HG02571 (cell line): ENCODE measurements around the gene ASMT.
"Not testable (repeated sequence)": the region's sequence is repeated elsewhere in the genome, so short reads cannot be mapped to it uniquely, and the experiment has no call there.

Experiments used
- ATAC-seq: cut with Tn5 transposase; IDR thresholded peaks from one replicate; pipeline ENCODE4 v1.9.1; 2021; ENCODE audit warnings: mild to moderate bottlenecking, moderate library complexity; ENCODE audit not compliant: unreplicated experiment

ASMT gene

DNA sequence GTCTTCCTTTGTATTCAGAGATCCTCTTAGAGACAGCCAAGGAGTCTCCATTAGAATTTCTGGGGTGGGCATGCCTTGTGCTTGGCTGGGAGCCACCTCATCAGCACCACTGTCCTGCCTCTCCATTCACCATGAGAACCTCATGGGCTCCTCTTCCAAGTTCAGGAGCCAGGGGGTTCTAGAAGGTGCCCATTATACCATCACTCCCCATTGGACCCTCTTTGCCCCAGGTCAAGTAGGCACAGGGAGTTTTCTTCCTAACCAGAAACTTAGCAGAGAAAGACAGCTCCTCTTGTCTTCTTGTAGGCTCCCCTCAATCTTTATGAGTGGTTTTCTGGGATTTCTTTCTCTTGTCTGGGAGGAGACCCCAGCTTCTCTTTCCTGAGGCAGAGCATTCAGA, 31.1 kb downstream of the ASMT start:
- no peak for ATAC-seq

DNA sequence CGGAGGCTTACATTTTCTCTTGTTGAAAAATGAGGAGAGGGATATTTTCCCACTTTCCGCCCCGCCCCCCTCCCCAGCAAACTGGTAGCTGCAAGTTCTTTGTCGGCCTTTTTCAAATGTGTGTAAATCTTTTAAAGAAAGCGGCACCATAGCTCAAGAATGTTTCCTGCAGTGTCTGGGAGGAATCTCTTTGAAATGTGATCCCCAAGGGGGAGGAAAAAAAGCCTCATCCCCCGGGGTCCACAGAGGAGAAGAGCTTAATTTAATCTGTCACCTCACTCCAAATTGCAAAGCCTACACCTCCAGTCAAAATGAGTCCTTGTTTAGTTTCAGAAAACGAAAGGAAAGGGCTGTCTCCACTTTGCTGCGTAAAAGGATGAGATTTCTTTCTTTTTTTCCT, 34.8 kb downstream of the ASMT start:
- ATAC-seq = no peak

DNA sequence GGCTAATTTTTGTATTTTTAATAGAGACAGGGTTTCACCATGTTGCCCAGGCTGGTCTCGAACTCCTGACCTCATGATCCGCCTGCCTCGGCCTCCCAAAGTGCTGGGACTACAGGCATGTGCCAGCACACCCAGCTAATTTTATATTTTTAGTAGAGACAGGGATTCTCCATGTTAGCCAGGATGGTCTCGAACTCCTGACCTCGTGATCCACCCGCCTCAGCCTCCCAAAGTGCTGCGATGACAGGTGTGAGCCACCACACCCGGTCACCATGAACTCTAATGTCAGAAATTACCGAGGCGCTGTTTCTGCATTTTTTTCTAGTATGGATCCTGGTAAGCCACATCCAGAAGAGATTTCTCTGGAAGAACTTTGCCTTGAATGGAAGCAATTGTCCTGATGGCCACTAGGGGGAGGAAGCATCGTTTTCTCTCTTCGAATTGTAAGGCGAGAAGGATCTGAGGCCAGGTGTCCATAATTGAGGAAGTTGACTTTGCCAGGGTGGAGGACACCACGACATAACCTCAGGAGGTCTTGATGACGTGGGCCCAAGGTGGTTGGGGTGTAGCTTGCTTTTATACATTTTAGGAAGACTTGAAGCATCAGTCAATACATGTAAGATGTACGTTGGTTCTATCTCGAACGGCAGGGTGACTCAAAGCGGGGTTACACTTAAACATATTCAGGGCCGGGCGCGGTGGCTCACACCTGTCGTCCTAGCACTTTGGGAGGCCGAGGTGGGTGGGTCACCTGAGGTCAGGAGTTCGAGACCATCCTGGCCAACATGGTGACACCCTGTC, 37.4 kb downstream of the ASMT start:
- ATAC-seq = not testable (repeated sequence)

- no peak for ATAC-seq
Observed at GRCh38 chrX:1656379-1656778, 41.5 kb downstream of the ASMT start.

- peak; percentile 33 for ATAC-seq
Observed at GRCh38 chrX:1657367-1658070, 42.7 kb downstream of the ASMT start.

DNA sequence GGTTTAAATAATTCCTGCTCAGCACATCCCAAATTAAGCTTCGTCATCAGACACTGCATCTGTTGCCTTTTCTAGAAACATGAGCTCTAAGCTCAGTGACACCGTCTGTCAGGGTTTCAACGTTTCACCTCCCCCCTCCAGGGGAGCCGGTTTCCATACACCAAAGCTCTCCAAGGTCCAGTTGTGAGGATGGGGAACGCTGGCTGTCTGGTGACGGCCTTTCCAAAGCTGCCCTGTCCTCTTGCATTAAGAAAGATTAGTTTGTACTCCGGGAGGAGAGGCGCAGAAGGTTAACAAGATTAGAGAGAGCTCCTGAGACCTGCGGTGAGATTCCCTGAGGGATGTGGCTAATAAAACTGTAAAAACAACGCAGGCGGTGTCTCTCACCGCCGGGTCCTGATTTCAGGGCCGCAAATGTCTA, 43.2 kb downstream of the ASMT start:
- ATAC-seq = no peak

- no peak for ATAC-seq
Observed at GRCh38 chrX:1659664-1660461, 45.0 kb downstream of the ASMT start.

DNA sequence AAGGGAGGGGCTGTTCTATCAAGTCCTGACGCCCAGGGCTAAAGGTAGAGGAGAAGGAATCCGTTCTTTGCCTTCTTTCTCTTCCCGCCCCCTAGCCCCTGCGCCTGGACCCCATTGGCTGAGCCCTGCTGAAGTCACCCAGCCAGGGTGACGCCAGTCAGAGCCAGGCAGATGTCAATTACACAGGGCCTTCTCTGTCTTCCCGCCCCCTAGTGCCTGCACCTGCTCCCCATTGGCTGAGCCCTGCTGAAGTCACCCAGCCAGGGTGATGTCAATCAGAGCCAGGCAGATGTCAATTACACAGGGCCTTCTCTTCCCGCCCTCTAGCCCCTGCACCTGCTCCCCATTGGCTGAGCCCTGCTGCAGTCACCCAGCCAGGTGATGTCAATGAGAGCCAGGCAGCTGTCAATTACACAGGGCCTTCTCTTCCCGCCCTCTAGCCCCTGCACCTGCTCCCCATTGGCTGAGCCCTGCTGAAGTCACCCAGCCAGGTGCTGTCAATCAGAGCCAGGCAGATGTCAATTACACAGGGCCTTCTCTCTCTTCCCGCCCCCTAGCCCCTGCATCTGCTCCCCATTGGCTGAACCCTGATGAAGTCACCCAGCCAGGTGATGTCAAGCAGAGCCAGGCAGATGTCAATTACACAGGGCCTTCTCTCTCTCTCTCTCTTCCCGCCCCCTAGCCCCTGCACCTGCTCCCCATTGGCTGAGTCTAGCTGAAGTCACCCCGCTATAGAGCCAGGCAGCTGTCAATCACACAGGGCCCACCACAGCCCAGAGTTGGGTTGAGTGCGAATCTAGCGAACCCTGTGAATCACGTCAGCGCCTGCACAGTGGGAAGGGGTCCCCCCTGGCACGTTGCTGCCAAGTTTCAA, 46.4 kb downstream of the ASMT start:
- peak; percentile 88 for ATAC-seq

DNA sequence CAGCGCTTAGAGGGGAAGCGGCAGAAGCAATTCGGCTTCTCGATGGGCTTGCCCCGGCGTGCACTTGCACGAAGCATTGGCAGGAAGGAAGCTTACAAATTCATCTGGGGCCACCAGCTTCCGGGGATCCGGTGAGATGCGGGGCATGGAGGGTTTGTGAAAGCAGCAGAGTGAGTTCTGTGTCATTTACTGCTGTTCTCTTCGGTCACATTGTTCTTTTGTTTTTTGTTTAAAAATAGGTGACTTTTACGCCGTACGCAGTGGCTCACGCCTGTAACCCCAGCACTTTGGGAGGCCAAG, 47.0 kb downstream of the ASMT start:
- peak; percentile 3 for ATAC-seq

GRCh38 chrX:1667566-1667965, 52.7 kb downstream of the ASMT start:
- no peak for ATAC-seq

- no peak for ATAC-seq
Observed at GRCh38 chrX:1673337-1673736, 58.5 kb downstream of the ASMT start.

DNA sequence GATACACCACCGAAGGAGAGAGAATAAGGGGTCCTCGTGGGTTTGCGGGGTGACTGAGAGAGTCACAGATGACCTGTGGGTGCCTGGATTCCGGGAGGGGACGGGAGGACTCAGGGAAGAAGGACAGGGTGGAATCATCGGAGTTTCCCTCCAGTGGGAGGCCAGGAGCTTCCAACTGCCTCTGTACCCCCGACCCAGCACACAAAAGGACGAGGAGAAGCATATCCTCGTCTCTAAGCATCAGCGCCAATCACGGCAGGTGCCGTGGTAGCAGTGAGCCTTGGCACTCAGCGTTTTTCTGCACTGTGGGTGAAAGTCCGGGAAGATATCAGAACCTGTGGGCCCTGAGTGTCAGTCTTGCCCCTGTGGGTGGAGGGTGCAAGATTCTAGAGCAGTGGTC, 62.0 kb downstream of the ASMT start:
- ATAC-seq = no peak

GRCh38 chrX:1679238-1679637, 64.4 kb downstream of the ASMT start:
- ATAC-seq = no peak

GRCh38 chrX:1681439-1681838, 66.6 kb downstream of the ASMT start:
- no peak for ATAC-seq

- ATAC-seq = not testable (repeated sequence)
Observed at GRCh38 chrX:1681856-1682255, 67.0 kb downstream of the ASMT start.

GRCh38 chrX:1682501-1682900, 67.6 kb downstream of the ASMT start:
- not testable (repeated sequence) for ATAC-seq

GRCh38 chrX:1684883-1685282, 70.0 kb downstream of the ASMT start:
- not testable (repeated sequence) for ATAC-seq

DNA sequence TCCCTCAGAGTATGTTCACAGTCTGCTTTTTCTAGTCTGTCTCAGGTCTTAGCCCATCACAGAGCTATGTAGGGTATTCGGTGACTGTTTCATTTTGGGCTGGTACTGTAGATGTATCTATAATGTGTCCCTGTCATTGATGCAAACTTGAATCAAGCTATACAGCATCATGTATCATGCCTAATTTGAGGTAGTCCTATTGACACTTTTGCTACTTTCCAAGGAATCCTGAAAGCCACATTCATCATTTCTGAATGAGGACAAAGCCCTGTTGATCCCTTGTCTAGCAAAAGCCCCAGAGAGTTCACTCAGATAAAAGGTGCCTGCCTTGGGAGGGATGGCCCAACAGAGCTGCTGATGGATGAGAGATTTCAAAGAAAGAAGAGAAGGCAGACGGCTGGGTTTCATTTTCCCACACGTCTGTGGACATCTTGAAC, 70.6 kb downstream of the ASMT start:
- not testable (repeated sequence) for ATAC-seq

GRCh38 chrX:1686642-1687041, 71.8 kb downstream of the ASMT start:
- no peak for ATAC-seq
